ENCODE results near the gene SAMD3.

GRCh38 chr6:130127195-130127594 is 95.6 kb downstream of the SAMD3 start:
- TF ChIP-seq, protein P1, sequence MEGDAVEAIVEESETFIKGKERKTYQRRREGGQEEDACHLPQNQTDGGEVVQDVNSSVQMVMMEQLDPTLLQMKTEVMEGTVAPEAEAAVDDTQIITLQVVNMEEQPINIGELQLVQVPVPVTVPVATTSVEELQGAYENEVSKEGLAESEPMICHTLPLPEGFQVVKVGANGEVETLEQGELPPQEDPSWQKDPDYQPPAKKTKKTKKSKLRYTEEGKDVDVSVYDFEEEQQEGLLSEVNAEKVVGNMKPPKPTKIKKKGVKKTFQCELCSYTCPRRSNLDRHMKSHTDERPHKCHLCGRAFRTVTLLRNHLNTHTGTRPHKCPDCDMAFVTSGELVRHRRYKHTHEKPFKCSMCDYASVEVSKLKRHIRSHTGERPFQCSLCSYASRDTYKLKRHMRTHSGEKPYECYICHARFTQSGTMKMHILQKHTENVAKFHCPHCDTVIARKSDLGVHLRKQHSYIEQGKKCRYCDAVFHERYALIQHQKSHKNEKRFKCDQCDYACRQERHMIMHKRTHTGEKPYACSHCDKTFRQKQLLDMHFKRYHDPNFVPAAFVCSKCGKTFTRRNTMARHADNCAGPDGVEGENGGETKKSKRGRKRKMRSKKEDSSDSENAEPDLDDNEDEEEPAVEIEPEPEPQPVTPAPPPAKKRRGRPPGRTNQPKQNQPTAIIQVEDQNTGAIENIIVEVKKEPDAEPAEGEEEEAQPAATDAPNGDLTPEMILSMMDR (IDR thresholded peaks at IDR 0.05) = no peak
- no peak for TF ChIP-seq POLR2A (IDR thresholded peaks at IDR 0.05)

Data from right lobe of liver (tissue), 4 donors.